Measurements from ENCODE around the gene CHDH. TPM values are rescaled to one million over a fixed set of nuclear protein-coding genes. Genes with fewer than 3 reads are reported as not detected.

CHDH gene
- total RNA-seq, 3 donors from 2014 or later (not counting 1 experiment from before 2014, with no cell fraction given), result 0.02 to 1.6 (median 0.09) TPM

- Histone ChIP-seq H3K27ac (ENCODE audit: low read length) (no peak overlapping the region), H3K4me1 (ENCODE audit: control insufficient read depth, insufficient read depth, low read length) (peaks cover 9% of the 10 kb centered on the region), H3K27me3 (ENCODE audit: control insufficient read depth, insufficient read depth, low read length) (peaks cover 15% of the 10 kb centered on the region), H3K36me3 (ENCODE audit: control insufficient read depth, insufficient read depth, low read length) (no peaks in the 10 kb centered on the region), H3K9me3 (ENCODE audit: control insufficient read depth, insufficient read depth, low read length) (no peaks in the 10 kb centered on the region), H3K4me3 (ENCODE audit: low read length) (no peak overlapping the region)
- Mint-ChIP-seq H3K27me3 (ENCODE audit: low read depth in 2 of 2) (peaks cover 42 to 50% of the 10 kb centered on the region in 2 donors), H3K4me1 (no peaks in the 10 kb centered on the region), H3K4me3 (no peak overlapping the region), H3K36me3 (no peaks in the 10 kb centered on the region), H3K27ac (no peak overlapping the region), H3K9me3 (no peaks in the 10 kb centered on the region)
- DNase-seq (no peak), ATAC-seq (no peak)
- intact Hi-C loops (cut with micrococcal nuclease), result no loop called here
- no peak for TF ChIP-seq CTCF (IDR thresholded peaks at IDR 0.05)
- 95% methylated on average over 9 of the region's 9 CpGs for WGBS (ENCODE audit: insufficient coverage)
These were observed 1.7 kb downstream of the CHDH start for GRCh38 chr3:53844262-53845102.

GRCh38 chr3:53843195-53844177 lies 2.7 kb downstream of the CHDH start:
- intact Hi-C loops (cut with micrococcal nuclease), result no loop called here
- H3K27me3 ChIP-seq (ENCODE audit: control insufficient read depth, insufficient read depth, low read length), result peaks cover 15% of the 10 kb centered on the region
- H3K4me1 ChIP-seq (ENCODE audit: control insufficient read depth, insufficient read depth, low read length), result peaks cover 9% of the 10 kb centered on the region
- H3K27ac Mint-ChIP-seq, result no peak overlapping the region
- no peaks in the 10 kb centered on the region for H3K9me3 Mint-ChIP-seq
- no peaks in the 10 kb centered on the region for H3K9me3 ChIP-seq (ENCODE audit: control insufficient read depth, insufficient read depth, low read length)
- H3K27me3 Mint-ChIP-seq (ENCODE audit: low read depth in 2 of 2), result peaks cover 36 to 42% of the 10 kb centered on the region in 2 donors
- no peaks in the 10 kb centered on the region for H3K36me3 Mint-ChIP-seq
- no peak overlapping the region for H3K4me3 ChIP-seq (ENCODE audit: low read length)
- no peak overlapping the region for H3K27ac ChIP-seq (ENCODE audit: low read length)
- no peak for ATAC-seq
- DNase-seq, result no peak
- WGBS (ENCODE audit: insufficient coverage), result 79% methylated on average over 9 of the region's 10 CpGs
- no peak for TF ChIP-seq CTCF (IDR thresholded peaks at IDR 0.05)
- no peaks in the 10 kb centered on the region for H3K4me1 Mint-ChIP-seq
- no peaks in the 10 kb centered on the region for H3K36me3 ChIP-seq (ENCODE audit: control insufficient read depth, insufficient read depth, low read length)
- H3K4me3 Mint-ChIP-seq, result no peak overlapping the region

- no peaks in the 10 kb centered on the region for H3K36me3 Mint-ChIP-seq
- no peaks in the 10 kb centered on the region for H3K36me3 ChIP-seq (ENCODE audit: control insufficient read depth, insufficient read depth, low read length)
- 83% methylated on average over 12 of the region's 12 CpGs for WGBS (ENCODE audit: insufficient coverage)
- intact Hi-C loops (cut with micrococcal nuclease), result no loop called here
- H3K9me3 Mint-ChIP-seq, result no peaks in the 10 kb centered on the region
- TF ChIP-seq CTCF (IDR thresholded peaks at IDR 0.05), result no peak
- no peaks in the 10 kb centered on the region for H3K4me1 Mint-ChIP-seq
- H3K27ac Mint-ChIP-seq, result no peak overlapping the region
- DNase-seq (no peak), ATAC-seq (no peak)
- H3K27me3 ChIP-seq (ENCODE audit: control insufficient read depth, insufficient read depth, low read length), result peaks cover 12% of the 10 kb centered on the region
- no peaks in the 10 kb centered on the region for H3K9me3 ChIP-seq (ENCODE audit: control insufficient read depth, insufficient read depth, low read length)
- H3K27me3 Mint-ChIP-seq (ENCODE audit: low read depth in 2 of 2), result peaks cover 31 to 34% of the 10 kb centered on the region in 2 donors
- no peak overlapping the region for H3K4me3 ChIP-seq (ENCODE audit: low read length)
- H3K4me3 Mint-ChIP-seq, result no peak overlapping the region
- H3K27ac ChIP-seq (ENCODE audit: low read length), result no peak overlapping the region
- H3K4me1 ChIP-seq (ENCODE audit: control insufficient read depth, insufficient read depth, low read length), result peaks cover 9% of the 10 kb centered on the region
These were observed 3.6 kb downstream of the CHDH start for GRCh38 chr3:53842436-53843194.
